DND-41 (cell line): ENCODE results near the gene COPA.
"Not testable (repeated sequence)": the region's sequence is repeated elsewhere in the genome, so short reads cannot be mapped to it uniquely, and the experiment has no call there.

ENCODE experiments used
- EZH2 ChIP-seq: IDR thresholded peaks from 3 replicates; pipeline ENCODE4 v1.6.1; 2012; ENCODE audit warnings: borderline replicate concordance, low read depth, mild to moderate bottlenecking, moderate library complexity, low read length, inconsistent platforms; ENCODE audit not compliant: severe bottlenecking
- TF ChIP-seq, protein P1 (sequence below): IDR thresholded peaks from 2 replicates; pipeline ENCODE4 v1.5.1; 2012; ENCODE audit warnings: borderline replicate concordance, low read length, moderate library complexity, mild to moderate bottlenecking; ENCODE audit not compliant: poor library complexity, severe bottlenecking; ENCODE audit errors: extremely low read depth

DNA sequence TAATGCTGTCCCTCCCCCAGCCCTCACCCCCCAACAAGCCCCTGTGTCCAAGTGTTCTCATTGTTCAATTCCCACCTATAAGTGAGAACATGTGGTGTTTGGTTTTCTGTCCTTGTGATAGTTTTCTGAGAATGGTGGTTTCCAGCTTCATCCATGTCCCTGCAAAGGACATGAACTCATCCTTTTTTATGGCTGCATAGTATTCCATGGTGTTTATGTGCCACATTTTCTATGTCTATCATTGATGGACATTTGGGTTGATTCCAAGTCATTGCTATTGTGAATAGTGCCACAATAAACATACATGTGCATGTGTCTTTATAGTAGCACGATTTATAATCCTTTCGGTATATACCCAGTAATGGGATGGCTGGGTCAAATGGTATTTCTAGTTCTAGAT is 41.8 kb upstream of the COPA start:
- TF ChIP-seq, protein P1, sequence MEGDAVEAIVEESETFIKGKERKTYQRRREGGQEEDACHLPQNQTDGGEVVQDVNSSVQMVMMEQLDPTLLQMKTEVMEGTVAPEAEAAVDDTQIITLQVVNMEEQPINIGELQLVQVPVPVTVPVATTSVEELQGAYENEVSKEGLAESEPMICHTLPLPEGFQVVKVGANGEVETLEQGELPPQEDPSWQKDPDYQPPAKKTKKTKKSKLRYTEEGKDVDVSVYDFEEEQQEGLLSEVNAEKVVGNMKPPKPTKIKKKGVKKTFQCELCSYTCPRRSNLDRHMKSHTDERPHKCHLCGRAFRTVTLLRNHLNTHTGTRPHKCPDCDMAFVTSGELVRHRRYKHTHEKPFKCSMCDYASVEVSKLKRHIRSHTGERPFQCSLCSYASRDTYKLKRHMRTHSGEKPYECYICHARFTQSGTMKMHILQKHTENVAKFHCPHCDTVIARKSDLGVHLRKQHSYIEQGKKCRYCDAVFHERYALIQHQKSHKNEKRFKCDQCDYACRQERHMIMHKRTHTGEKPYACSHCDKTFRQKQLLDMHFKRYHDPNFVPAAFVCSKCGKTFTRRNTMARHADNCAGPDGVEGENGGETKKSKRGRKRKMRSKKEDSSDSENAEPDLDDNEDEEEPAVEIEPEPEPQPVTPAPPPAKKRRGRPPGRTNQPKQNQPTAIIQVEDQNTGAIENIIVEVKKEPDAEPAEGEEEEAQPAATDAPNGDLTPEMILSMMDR: not testable (repeated sequence)
- not testable (repeated sequence) for TF ChIP-seq EZH2
